Stomach (tissue), 4 donors: Measurements from ENCODE around the gene TCHP.

Source experiments
- CTCF ChIP-seq, 7 experiments: fragments of 450-650 bp in 4 of 7; fragments of 200-600 bp in 3 of 7; sonication (generic) in 3 of 7; IDR thresholded peaks; one replicate each; pipeline ENCODE4 v1.5.1; 2016 to 2019; ENCODE audit warnings: antibody characterized with exemption in 7 of 7, control low read depth in 2 of 7, mild to moderate bottlenecking in 1 of 7
- POLR2A ChIP-seq, 4 donors: fragments of 450-650 bp; IDR thresholded peaks; one replicate each; pipeline ENCODE4 v1.6.1; 2016; ENCODE audit warnings: antibody characterized with exemption in 4 of 4, control low read depth in 2 of 4, mild to moderate bottlenecking in 1 of 4, moderate library complexity in 1 of 4

- TF ChIP-seq CTCF (IDR thresholded peaks at IDR 0.05) (no peak), POLR2A (IDR thresholded peaks at IDR 0.05) (no peak)
Measured at GRCh38 chr12:109934026-109934425, 34.0 kb downstream of the TCHP start.
